Placental epithelial cell (primary cell): ENCODE results near the gene SLC16A12. TPM values are rescaled to one million over a fixed set of nuclear protein-coding genes. Genes with fewer than 3 reads are reported as not detected.

Source experiments
- total RNA-seq: library from RNA; depleted of rRNA; stranded (reverse); fragments of >200 nt; gene quantifications from 2 replicates; pipeline ENCODE4 v1.2.3, GENCODE V29; 2012

Gene SLC16A12, protein sequence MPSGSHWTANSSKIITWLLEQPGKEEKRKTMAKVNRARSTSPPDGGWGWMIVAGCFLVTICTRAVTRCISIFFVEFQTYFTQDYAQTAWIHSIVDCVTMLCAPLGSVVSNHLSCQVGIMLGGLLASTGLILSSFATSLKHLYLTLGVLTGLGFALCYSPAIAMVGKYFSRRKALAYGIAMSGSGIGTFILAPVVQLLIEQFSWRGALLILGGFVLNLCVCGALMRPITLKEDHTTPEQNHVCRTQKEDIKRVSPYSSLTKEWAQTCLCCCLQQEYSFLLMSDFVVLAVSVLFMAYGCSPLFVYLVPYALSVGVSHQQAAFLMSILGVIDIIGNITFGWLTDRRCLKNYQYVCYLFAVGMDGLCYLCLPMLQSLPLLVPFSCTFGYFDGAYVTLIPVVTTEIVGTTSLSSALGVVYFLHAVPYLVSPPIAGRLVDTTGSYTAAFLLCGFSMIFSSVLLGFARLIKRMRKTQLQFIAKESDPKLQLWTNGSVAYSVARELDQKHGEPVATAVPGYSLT
- 0.39 and 1.5 TPM in 2 replicates for total RNA-seq

DNA sequence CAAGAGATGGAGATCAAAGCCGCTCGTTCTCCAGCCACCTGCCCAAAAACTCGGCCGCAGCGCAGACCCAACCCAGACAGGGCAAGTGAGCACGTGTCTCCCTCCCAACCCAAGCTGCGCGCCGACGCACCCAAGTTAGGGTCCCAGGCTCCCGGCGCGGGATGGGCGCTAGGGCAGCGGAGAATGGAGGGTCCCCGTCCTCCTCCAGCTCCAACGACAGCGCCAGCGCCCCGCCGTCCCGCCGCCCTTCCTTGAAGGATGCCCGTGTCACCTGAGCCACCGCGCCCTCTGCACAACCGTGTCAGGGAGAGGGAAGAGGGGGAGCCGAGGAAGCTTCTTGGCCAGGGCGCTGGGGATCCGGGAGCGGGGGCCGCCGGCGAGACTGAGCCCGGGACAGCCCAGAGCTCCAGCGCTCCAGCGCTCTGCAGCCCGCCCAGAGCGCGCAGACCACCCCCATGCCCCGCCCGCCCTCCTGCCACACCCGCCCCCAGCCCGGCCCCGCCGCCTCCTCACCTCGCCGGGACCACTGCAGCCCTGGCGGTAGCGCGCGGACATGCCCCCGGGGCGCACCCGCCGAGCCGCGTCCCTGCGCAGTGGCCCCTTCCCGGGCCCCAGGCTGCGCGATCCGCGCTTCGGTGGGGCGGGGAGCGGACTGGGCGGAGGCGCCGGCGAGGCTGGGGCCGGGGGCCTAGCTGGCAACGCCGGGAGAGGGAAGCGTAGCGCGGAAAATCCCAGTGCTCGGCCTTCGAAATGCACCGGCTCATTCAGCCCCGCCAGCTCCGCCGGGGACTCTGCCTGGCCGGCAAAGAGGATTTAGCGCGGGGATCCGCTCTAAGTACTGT lies at the start of gene SLC16A12:
SLC16A12 (minus strand) TSS at position 424 of the 842 bp plus-strand sequence. CDS start 73,016 bp downstream, outside the sequence.

DNA sequence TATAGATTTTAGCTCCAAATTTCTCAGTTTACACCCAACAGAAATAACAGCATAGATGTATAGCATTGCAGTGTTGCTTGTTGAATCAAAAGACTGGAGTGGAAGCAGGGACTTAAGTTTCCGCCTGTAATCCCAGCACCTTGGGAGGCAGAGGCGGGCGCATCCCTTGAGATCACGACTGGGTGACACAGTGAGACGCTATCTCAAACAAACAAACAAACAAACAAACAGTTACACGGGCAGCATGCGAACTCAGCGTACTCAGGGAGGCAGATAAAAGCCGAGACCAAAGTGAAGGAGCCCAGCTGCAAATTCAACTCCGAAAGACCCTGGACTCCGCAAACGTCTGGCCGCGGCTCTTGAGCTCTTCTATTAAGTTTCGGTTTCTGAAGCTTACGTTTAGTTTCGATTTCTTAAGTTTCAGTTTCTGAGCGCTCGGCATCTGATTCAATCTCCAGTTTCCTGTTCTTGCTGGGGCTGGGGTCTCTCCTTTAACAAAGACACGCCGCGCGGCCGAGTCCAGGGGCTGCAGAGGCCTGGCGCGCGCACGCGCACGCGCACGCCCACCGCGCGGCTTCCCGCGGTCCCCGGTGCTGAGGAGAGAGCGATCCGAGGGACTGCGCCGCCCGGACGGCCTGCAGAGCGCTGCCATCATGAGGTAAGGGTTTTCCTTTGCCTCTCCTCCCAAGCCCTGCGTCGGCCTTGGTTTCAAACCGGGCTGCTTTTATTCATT lies 121.1 kb downstream of the SLC16A12 start, which contains the start of gene IFIT5:
IFIT5 (plus strand) TSS at position 423 of the 733 bp plus-strand sequence; CDS start at position 654, 231 bp downstream.

DNA sequence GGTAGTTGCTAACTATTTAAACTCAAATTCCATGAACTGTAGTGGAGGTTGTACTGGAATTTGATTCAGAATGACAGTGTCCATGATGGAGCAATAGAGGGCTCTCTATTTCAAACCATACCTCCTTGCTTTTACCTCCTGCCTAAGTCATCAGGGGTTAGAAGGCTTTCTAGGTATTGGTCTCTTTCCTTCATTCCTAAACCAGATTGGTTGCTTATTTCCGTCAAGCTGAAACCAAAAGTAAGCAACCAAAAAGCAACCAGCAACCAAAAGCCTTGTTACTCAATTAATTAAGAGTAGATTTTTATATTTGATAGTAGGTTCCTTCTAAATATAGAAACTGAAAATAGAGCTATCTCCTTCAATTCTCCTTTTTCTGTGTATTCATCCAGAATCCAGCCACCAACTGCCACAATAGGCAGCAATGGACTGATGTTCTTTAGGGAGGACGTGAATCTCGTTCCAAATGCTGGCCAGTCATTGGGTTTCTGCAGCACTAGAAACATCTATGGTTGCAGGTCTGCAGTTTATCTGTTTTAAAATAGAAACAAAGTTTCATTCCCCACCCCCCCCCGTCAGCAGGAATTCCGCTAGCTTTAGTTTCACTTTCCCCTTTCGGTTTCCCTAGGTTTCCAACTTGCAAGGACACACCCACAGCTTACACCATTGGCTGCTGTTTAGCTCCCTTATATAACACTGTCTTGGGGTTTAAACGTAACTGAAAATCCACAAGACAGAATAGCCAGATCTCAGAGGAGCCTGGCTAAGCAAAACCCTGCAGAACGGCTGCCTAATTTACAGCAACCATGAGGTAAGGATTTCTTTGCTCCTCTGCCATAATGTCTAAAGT lies 143.3 kb downstream of the SLC16A12 start, which contains the start of gene IFIT1:
IFIT1 (plus strand) TSS at position 717 of the 850 bp plus-strand sequence; CDS start at position 807, 90 bp downstream.

Other genes with a start within 250 kb of the SLC16A12 start
- 0.79 and 5.2 TPM in 2 replicates for gene IFIT2, start 233.5 kb downstream of the SLC16A12 start, total RNA-seq
- 1.2 and 2.0 TPM in 2 replicates for gene IFIT3, start 207.6 kb downstream of the SLC16A12 start, total RNA-seq
- 0.11 TPM in 1 of 2 replicates, not detected in the other for gene IFIT1B, start 157.5 kb downstream of the SLC16A12 start, total RNA-seq
- 1.5 and 2.4 TPM in 2 replicates for gene IFIT1, start 143.0 kb downstream of the SLC16A12 start, total RNA-seq
- 11.8 and 13.7 TPM in 2 replicates for gene IFIT5, start 121.0 kb downstream of the SLC16A12 start, total RNA-seq
- 4.0 and 5.9 TPM in 2 replicates for gene PANK1, start 109.6 kb upstream of the SLC16A12 start, total RNA-seq
- 5.9 and 7.5 TPM in 2 replicates for gene KIF20B, start 166.0 kb upstream of the SLC16A12 start, total RNA-seq